Gastroesophageal sphincter (tissue), 3 donors: ENCODE measurements around the gene ABCC6.

Source experiments
- POLR2A ChIP-seq, 2 donors: fragments of 450-650 bp; IDR thresholded peaks; one replicate each; pipeline ENCODE4 v1.6.1; 2017; ENCODE audit warnings: antibody characterized with exemption in 2 of 2, mild to moderate bottlenecking in 2 of 2, moderate library complexity in 1 of 2
- TF ChIP-seq, protein P1 (sequence below), 4 experiments: fragments of 200-600 bp in 2 of 4; fragments of 450-650 bp in 2 of 4; sonication (generic) in 1 of 4; IDR thresholded peaks; one replicate each; pipeline ENCODE4 v1.5.1; 2017 to 2019; ENCODE audit warnings: antibody characterized with exemption in 4 of 4, mild to moderate bottlenecking in 2 of 4, moderate library complexity in 2 of 4

- TF ChIP-seq POLR2A (IDR thresholded peaks at IDR 0.05) = no peak
- TF ChIP-seq, protein P1, sequence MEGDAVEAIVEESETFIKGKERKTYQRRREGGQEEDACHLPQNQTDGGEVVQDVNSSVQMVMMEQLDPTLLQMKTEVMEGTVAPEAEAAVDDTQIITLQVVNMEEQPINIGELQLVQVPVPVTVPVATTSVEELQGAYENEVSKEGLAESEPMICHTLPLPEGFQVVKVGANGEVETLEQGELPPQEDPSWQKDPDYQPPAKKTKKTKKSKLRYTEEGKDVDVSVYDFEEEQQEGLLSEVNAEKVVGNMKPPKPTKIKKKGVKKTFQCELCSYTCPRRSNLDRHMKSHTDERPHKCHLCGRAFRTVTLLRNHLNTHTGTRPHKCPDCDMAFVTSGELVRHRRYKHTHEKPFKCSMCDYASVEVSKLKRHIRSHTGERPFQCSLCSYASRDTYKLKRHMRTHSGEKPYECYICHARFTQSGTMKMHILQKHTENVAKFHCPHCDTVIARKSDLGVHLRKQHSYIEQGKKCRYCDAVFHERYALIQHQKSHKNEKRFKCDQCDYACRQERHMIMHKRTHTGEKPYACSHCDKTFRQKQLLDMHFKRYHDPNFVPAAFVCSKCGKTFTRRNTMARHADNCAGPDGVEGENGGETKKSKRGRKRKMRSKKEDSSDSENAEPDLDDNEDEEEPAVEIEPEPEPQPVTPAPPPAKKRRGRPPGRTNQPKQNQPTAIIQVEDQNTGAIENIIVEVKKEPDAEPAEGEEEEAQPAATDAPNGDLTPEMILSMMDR (IDR thresholded peaks at IDR 0.05) = no peak
Observed at GRCh38 chr16:16147316-16147999, 75.8 kb downstream of the ABCC6 start.
